HEK293T (cell line): ENCODE measurements around the gene ANTXR2.

Source experiments
- CTCF ChIA-PET: fragments of 350-600 bp; formaldehyde crosslinking; extraction: SDS; loops from one replicate; lab custom pipeline; 2021; ENCODE audit warnings: antibody characterized with exemption, inconsistent platforms; lab: Yijun Ruan, JAX
- POLR2A ChIA-PET: fragments of 350-600 bp; formaldehyde crosslinking; extraction: SDS; loops from one replicate; lab custom pipeline; 2020; ENCODE audit warnings: antibody characterized with exemption, inconsistent platforms; lab: Yijun Ruan, JAX
- DNase-seq: peaks from one replicate; pipeline ENCODE4 v3.0.0; 2012; ENCODE audit warnings: mixed read lengths; ENCODE audit errors: extremely low spot score
- ARNT ChIP-seq: fragments of 450-650 bp; IDR thresholded peaks from 2 replicates; pipeline ENCODE4 v1.6.1; 2017; ENCODE audit warnings: mild to moderate bottlenecking
- BHLHE40 ChIP-seq: fragments of 450-650 bp; IDR thresholded peaks from 2 replicates; pipeline ENCODE4 v1.6.1; 2016; ENCODE audit warnings: mild to moderate bottlenecking, moderate library complexity, borderline replicate concordance
- CTBP1 ChIP-seq: fragments of 450-650 bp; IDR thresholded peaks from 2 replicates; pipeline ENCODE4 v1.6.1; 2016; ENCODE audit warnings: borderline replicate concordance
- ELF4 ChIP-seq: fragments of 450-650 bp; IDR thresholded peaks from 2 replicates; pipeline ENCODE4 v1.6.1; 2017; ENCODE audit warnings: antibody characterized with exemption
- FOXA1 ChIP-seq: fragments of 450-650 bp; IDR thresholded peaks from 2 replicates; pipeline ENCODE4 v1.6.1; 2016; ENCODE audit warnings: mild to moderate bottlenecking
- FOXK2 ChIP-seq: fragments of 450-650 bp; IDR thresholded peaks from 2 replicates; pipeline ENCODE4 v1.6.1; 2016; ENCODE audit warnings: mild to moderate bottlenecking
- FOXM1 ChIP-seq: fragments of 450-650 bp; IDR thresholded peaks from 2 replicates; pipeline ENCODE4 v1.6.1; 2017; ENCODE audit warnings: mild to moderate bottlenecking, borderline replicate concordance
- HDGF ChIP-seq: fragments of 450-650 bp; IDR thresholded peaks from 2 replicates; pipeline ENCODE4 v1.6.1; 2017; ENCODE audit warnings: antibody characterized with exemption, borderline replicate concordance
- L3MBTL2 ChIP-seq: fragments of 450-650 bp; conservative IDR thresholded peaks from 2 replicates; pipeline ENCODE4 v1.6.1; 2016; ENCODE audit warnings: mild to moderate bottlenecking
- LEF1 ChIP-seq: fragments of 450-650 bp; IDR thresholded peaks from 2 replicates; pipeline ENCODE4 v1.6.1; 2017; ENCODE audit warnings: mild to moderate bottlenecking, borderline replicate concordance
- NFRKB ChIP-seq: fragments of 450-650 bp; IDR thresholded peaks from 2 replicates; pipeline ENCODE4 v1.6.1; 2016; ENCODE audit warnings: mild to moderate bottlenecking, moderate library complexity
- SP1 ChIP-seq: fragments of 450-650 bp; IDR thresholded peaks from 2 replicates; pipeline ENCODE4 v1.6.1; 2017
- SUZ12 ChIP-seq: fragments of 450-650 bp; IDR thresholded peaks from 2 replicates; pipeline ENCODE4 v1.6.1; 2016; ENCODE audit warnings: mild to moderate bottlenecking
- TARDBP ChIP-seq: fragments of 450-650 bp; IDR thresholded peaks from 2 replicates; pipeline ENCODE4 v1.6.1; 2016
- ZNF384 ChIP-seq: fragments of 450-650 bp; IDR thresholded peaks from 2 replicates; pipeline ENCODE4 v1.6.1; 2016
- TF ChIP-seq, protein P1 (sequence below): fragments of 450-650 bp; IDR thresholded peaks from 2 replicates; pipeline ENCODE4 v1.6.1; 2016

Gene ANTXR2

GRCh38 chr4:79882806-79883205 lies 190.2 kb downstream of the ANTXR2 start:
- no peak for DNase-seq
- no peak for TF ChIP-seq HDGF
- TF ChIP-seq ELF4, result no peak
- no peak for TF ChIP-seq SUZ12
- no peak for TF ChIP-seq FOXA1
- no peak for TF ChIP-seq SP1
- TF ChIP-seq ARNT, result no peak
- no peak for TF ChIP-seq BHLHE40
- TF ChIP-seq ZNF384, result no peak
- ChIA-PET POLR2A (no interaction called here), CTCF (no interaction called here)

DNA sequence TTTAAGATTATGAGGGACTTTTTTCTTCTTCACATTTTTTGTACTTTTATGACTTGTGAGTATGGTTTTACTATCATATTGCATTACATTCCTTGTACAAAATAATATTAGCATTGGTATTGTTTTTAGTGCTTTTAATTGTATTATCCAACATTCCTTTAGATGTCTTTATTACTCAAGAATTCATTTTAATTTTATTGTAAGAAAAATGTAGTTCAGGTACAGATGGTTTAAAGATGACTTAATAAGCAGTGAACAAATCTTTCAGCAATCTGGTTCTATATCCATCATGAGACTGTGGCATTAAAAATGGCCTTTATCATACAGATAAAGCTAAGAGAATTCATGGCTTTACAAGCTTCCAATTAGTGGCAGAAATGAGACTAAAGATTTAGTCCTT lies 191.6 kb downstream of the ANTXR2 start:
- CTCF ChIA-PET, result no interaction called here
- TF ChIP-seq NFRKB (no peak), CTBP1 (no peak), HDGF (no peak), SP1 (no peak), SUZ12 (no peak), FOXM1 (no peak), L3MBTL2 (no peak), BHLHE40 (no peak), ARNT (no peak), LEF1 (no peak), FOXA1 (no peak), ZNF384 (no peak), ELF4 (no peak), TARDBP (no peak)
- TF ChIP-seq, protein P1, sequence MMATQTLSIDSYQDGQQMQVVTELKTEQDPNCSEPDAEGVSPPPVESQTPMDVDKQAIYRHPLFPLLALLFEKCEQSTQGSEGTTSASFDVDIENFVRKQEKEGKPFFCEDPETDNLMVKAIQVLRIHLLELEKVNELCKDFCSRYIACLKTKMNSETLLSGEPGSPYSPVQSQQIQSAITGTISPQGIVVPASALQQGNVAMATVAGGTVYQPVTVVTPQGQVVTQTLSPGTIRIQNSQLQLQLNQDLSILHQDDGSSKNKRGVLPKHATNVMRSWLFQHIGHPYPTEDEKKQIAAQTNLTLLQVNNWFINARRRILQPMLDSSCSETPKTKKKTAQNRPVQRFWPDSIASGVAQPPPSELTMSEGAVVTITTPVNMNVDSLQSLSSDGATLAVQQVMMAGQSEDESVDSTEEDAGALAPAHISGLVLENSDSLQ, result no peak
- POLR2A ChIA-PET, result no interaction called here
- no peak for DNase-seq

DNA sequence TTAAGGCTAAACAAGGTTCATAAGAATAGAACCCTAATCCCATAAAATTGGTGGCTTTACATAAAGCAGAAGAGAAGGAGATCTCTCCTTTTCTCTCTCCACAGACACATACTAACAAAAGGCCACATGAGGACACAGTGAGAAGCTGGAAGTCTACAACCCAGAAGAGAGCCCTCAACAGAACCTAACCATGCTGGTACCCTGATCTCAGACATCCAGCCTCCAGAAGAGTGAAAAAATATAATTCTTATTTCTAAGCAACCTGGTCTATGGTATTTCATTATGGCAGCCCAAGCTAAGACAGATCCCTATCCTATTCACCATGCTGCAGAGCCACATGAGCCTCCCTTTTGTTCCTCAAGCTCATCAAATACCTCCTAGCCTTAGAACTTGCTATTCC lies 195.5 kb downstream of the ANTXR2 start:
- ChIA-PET CTCF (no interaction called here), POLR2A (no interaction called here)
- TF ChIP-seq, protein P1, result no peak
- TF ChIP-seq NFRKB, result no peak
- no peak for TF ChIP-seq FOXM1
- TF ChIP-seq L3MBTL2, result no peak
- TF ChIP-seq LEF1, result no peak
- TF ChIP-seq FOXK2, result no peak
- no peak for TF ChIP-seq ZNF384
- no peak for TF ChIP-seq BHLHE40
- no peak for TF ChIP-seq CTBP1
- no peak for TF ChIP-seq ARNT
- no peak for TF ChIP-seq SP1
- no peak for TF ChIP-seq SUZ12
- TF ChIP-seq HDGF, result no peak
- TF ChIP-seq TARDBP, result no peak
- TF ChIP-seq ELF4, result no peak
- no peak for TF ChIP-seq FOXA1
- DNase-seq, result no peak

DNA sequence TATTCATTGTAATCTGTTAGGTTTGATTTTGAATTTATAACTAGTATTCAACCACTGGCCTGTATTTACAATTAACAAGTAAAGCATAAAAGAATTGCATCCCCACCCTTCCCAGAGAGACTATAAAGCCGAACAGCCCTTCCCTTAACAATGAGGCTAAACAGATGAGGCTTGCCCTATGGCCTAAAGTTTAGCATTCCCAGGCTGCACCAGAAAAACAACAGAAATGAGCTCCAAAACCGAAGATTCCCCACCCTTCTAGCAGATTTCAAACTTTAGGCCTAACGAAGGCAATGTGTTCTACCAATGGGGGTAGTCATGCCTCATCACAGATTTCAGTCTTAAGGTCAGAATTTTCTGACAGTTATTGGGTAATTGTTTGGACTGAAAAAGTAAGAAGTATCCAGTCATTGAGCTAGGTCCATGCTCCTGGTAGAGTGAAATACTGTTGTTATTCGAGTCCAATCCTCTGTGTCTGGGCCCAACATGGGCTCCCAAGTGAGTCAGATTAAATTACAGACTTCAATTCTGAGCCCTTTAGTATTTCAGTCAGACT lies 197.6 kb downstream of the ANTXR2 start:
- POLR2A ChIA-PET, result no interaction called here
- no peak for DNase-seq
- CTCF ChIA-PET, result no interaction called here
- TF ChIP-seq CTBP1 (no peak), FOXK2 (no peak), ELF4 (no peak), ZNF384 (no peak), BHLHE40 (no peak), NFRKB (no peak), FOXA1 (no peak), SP1 (no peak), L3MBTL2 (no peak), HDGF (no peak), ARNT (no peak), SUZ12 (no peak), TARDBP (no peak), LEF1 (no peak), FOXM1 (no peak)
- TF ChIP-seq, protein P1, result no peak

- CTCF ChIA-PET, result no interaction called here
Measured at GRCh38 chr4:79874197-79874596, 198.8 kb downstream of the ANTXR2 start.

GRCh38 chr4:79872738-79873137 lies 200.3 kb downstream of the ANTXR2 start:
- no peak for DNase-seq
- ChIA-PET CTCF (no interaction called here), POLR2A (no interaction called here)
- TF ChIP-seq FOXK2 (no peak), SUZ12 (no peak), NFRKB (no peak), BHLHE40 (no peak), ARNT (no peak), LEF1 (no peak), FOXA1 (no peak)

More at GRCh38 chr4:79874197-79874596, 198.8 kb downstream of the ANTXR2 start:
- DNase-seq, result no peak
- POLR2A ChIA-PET, result no interaction called here
- TF ChIP-seq ZNF384, result no peak
- no peak for TF ChIP-seq HDGF
- no peak for TF ChIP-seq LEF1

- TF ChIP-seq SUZ12, result no peak
- TF ChIP-seq L3MBTL2, result no peak
- no peak for TF ChIP-seq BHLHE40
- TF ChIP-seq HDGF, result no peak
- TF ChIP-seq, protein P1, result no peak
- TF ChIP-seq TARDBP, result no peak
- TF ChIP-seq LEF1, result no peak
- TF ChIP-seq SP1, result no peak
- no peak for TF ChIP-seq CTBP1
- no peak for TF ChIP-seq FOXK2
- no peak for TF ChIP-seq NFRKB
- no peak for TF ChIP-seq FOXA1
- CTCF ChIA-PET, result no interaction called here
- POLR2A ChIA-PET, result no interaction called here
- DNase-seq, result no peak
Measured at GRCh38 chr4:79871961-79872360, 201.1 kb downstream of the ANTXR2 start.
